Neural crest cell (in vitro differentiated cells): Measurements from ENCODE around the gene SSRP1. TPM values are rescaled to one million over a fixed set of nuclear protein-coding genes. Genes with fewer than 3 reads are reported as not detected.
A peak's percentile ranks its signal among the peaks of the same experiment; 100 is the strongest.

Source experiments
- DNase-seq: peaks from one replicate; pipeline ENCODE4 v3.0.0; 2021; ENCODE audit warnings: low read depth, mixed read lengths, low spot score
- H3K27ac Mint-ChIP-seq: one replicate; pipeline ENCODE4 v1.8.0; 2021; ENCODE audit warnings: mild to moderate bottlenecking, mixed read lengths; ENCODE audit not compliant: unreplicated experiment
- H3K27me3 Mint-ChIP-seq: 2 replicates; pipeline ENCODE4 v1.8.0; 2021; ENCODE audit warnings: low read depth, mild to moderate bottlenecking, mixed read lengths
- H3K36me3 Mint-ChIP-seq: 2 replicates; pipeline ENCODE4 v1.8.0; 2021; ENCODE audit warnings: low read depth, mild to moderate bottlenecking, mixed read lengths
- H3K4me1 Mint-ChIP-seq: 2 replicates; pipeline ENCODE4 v1.8.0; 2021; ENCODE audit warnings: mixed read lengths
- H3K4me3 Mint-ChIP-seq: one replicate; pipeline ENCODE4 v1.8.0; 2021; ENCODE audit warnings: mild to moderate bottlenecking, mixed read lengths
- H3K9me3 Mint-ChIP-seq: 2 replicates; pipeline ENCODE4 v1.8.0; 2021; ENCODE audit warnings: mixed read lengths
- CTCF ChIP-seq: fragments of 200-600 bp; sonication (generic); conservative IDR thresholded peaks from 2 replicates; pipeline ENCODE4 v1.5.0; 2021; ENCODE audit warnings: antibody characterized with exemption, mild to moderate bottlenecking
- total RNA-seq: library from RNA; stranded (reverse); gene quantifications from 2 replicates; pipeline ENCODE4 v1.2.1, GENCODE V29; 2021

The SSRP1 gene
- total RNA-seq, 1 donor from 2014 or later = 280 TPM

DNA sequence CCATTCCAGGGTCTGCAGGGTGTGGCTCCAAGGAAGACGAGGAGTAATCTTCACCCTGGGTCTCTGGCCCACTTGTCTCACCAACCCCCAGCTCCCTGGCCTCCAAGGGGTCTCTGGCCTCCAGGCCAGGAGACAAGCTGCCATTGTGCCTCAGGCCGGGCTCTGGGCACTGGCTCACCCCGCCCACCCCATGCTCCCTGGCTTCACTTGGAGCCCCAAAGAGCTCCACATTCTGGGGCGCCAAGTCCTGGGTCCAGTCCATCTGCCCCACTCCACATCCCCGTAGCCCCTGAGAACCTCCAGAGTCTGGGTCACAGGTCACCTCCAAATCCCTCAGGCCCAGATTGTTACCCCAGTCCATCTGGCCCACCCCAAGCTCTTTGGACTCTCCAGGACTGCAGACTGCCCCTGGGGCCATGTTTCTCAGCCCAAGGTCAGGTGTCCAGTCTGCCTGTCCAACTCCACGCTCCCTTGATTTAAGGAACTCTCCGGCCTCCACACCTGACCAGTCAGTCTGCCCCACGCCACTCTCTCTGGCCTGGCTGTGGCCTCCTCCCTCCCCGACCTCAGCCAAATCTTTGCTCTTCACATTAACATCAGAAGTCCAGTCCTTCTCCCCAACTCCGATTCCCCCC, 27.1 kb downstream of the SSRP1 start:
- H3K4me1 Mint-ChIP-seq = peaks cover 8% of the 10 kb centered on the region
- no peak for DNase-seq
- H3K9me3 Mint-ChIP-seq = no peaks in the 10 kb centered on the region
- no peak for TF ChIP-seq CTCF
- peaks cover 20% of the 10 kb centered on the region for H3K36me3 Mint-ChIP-seq
- H3K27me3 Mint-ChIP-seq = no peaks in the 10 kb centered on the region
- peak overlapping the region; percentile 90 for H3K27ac Mint-ChIP-seq
- no peak overlapping the region for H3K4me3 Mint-ChIP-seq

GRCh38 chr11:57307666-57308270, 27.9 kb downstream of the SSRP1 start:
- no peak overlapping the region for H3K27ac Mint-ChIP-seq
- no peaks in the 10 kb centered on the region for H3K27me3 Mint-ChIP-seq
- DNase-seq = no peak
- H3K36me3 Mint-ChIP-seq = peaks cover 20% of the 10 kb centered on the region
- no peaks in the 10 kb centered on the region for H3K9me3 Mint-ChIP-seq
- no peak overlapping the region for H3K4me3 Mint-ChIP-seq
- TF ChIP-seq CTCF = no peak
- peaks cover 8% of the 10 kb centered on the region for H3K4me1 Mint-ChIP-seq

- no peaks in the 10 kb centered on the region for H3K27me3 Mint-ChIP-seq
- no peak overlapping the region for H3K27ac Mint-ChIP-seq
- H3K4me3 Mint-ChIP-seq = no peak overlapping the region
- peaks cover 16% of the 10 kb centered on the region for H3K36me3 Mint-ChIP-seq
- no peak for TF ChIP-seq CTCF
- peaks cover 4% of the 10 kb centered on the region for H3K4me1 Mint-ChIP-seq
- no peak for DNase-seq
- H3K9me3 Mint-ChIP-seq = no peaks in the 10 kb centered on the region
Measured at GRCh38 chr11:57306940-57307565, 28.6 kb downstream of the SSRP1 start.

- Mint-ChIP-seq H3K36me3 (peaks cover 16% of the 10 kb centered on the region), H3K27ac (no peak overlapping the region), H3K9me3 (no peaks in the 10 kb centered on the region), H3K4me3 (peak overlapping the region; percentile 51), H3K4me1 (no peaks in the 10 kb centered on the region), H3K27me3 (no peaks in the 10 kb centered on the region)
- TF ChIP-seq CTCF = no peak
- no peak for DNase-seq
Measured at GRCh38 chr11:57306161-57306876, 29.4 kb downstream of the SSRP1 start.

GRCh38 chr11:57305523-57305922, 30.2 kb downstream of the SSRP1 start:
- Mint-ChIP-seq H3K4me1 (no peaks in the 10 kb centered on the region), H3K36me3 (peaks cover 22% of the 10 kb centered on the region), H3K4me3 (no peak overlapping the region), H3K27ac (no peak overlapping the region), H3K27me3 (no peaks in the 10 kb centered on the region), H3K9me3 (no peaks in the 10 kb centered on the region)
- no peak for DNase-seq
- no peak for TF ChIP-seq CTCF
